HepG2 (cell line): ENCODE results near the gene NSMCE1. TPM values are rescaled to one million over a fixed set of nuclear protein-coding genes. Genes with fewer than 3 reads are reported as not detected.

Source experiments
- CEBPG ChIP-seq: IDR thresholded peaks from 2 replicates; pipeline ENCODE4 v1.6.1; 2016
- EP300 ChIP-seq, 3 experiments: sonication (generic) in 1 of 3; formaldehyde crosslinking in 1 of 3; IDR thresholded peaks; 2 replicates each; pipeline versions ENCODE4 v1.5.1 to v1.6.1; 2011 to 2020; ENCODE audit warnings: low read depth in 2 of 3, low read length in 2 of 3, borderline replicate concordance in 1 of 3, improper control_type of control experiment in 1 of 3, mild to moderate bottlenecking in 1 of 3, missing genetic modification reagents in 1 of 3, moderate library complexity in 1 of 3
- FOXK2 ChIP-seq: fragments of 450-650 bp; IDR thresholded peaks from 2 replicates; pipeline ENCODE4 v1.6.1; 2016
- GPN1 ChIP-seq: sonication (generic); formaldehyde crosslinking; IDR thresholded peaks from 2 replicates; pipeline ENCODE4 v1.5.1; 2020; ENCODE audit warnings: missing genetic modification reagents, borderline replicate concordance
- MXI1 ChIP-seq: IDR thresholded peaks from 3 replicates; pipeline ENCODE4 v1.6.1; 2012; ENCODE audit warnings: low read depth, low read length, inconsistent platforms, borderline replicate concordance
- NCOA1 ChIP-seq: sonication (generic); formaldehyde crosslinking; IDR thresholded peaks from 2 replicates; pipeline ENCODE4 v1.9.0; 2021; ENCODE audit warnings: missing genetic modification reagents
- SMAD3 ChIP-seq: sonication (generic); formaldehyde crosslinking; IDR thresholded peaks from 2 replicates; pipeline ENCODE4 v1.4.0; 2020; ENCODE audit warnings: missing genetic modification reagents
- TAF15 ChIP-seq: fragments of 200-400 bp; formaldehyde crosslinking; IDR thresholded peaks from one replicate; pipeline ENCODE4 v1.6.1; 2018; ENCODE audit warnings: mild to moderate bottlenecking, low read depth, low read length; ENCODE audit not compliant: poor library complexity, severe bottlenecking
- TBP ChIP-seq: sonication (generic); formaldehyde crosslinking; IDR thresholded peaks from 2 replicates; pipeline ENCODE4 v1.5.0; 2020; ENCODE audit warnings: missing genetic modification reagents
- THAP8 ChIP-seq: sonication (generic); formaldehyde crosslinking; IDR thresholded peaks from 2 replicates; pipeline ENCODE4 v1.5.1; 2020; ENCODE audit warnings: missing genetic modification reagents, mild to moderate bottlenecking, borderline replicate concordance
- ZBTB4 ChIP-seq: sonication (generic); formaldehyde crosslinking; IDR thresholded peaks from 2 replicates; pipeline ENCODE4 v1.4.0; 2020; ENCODE audit warnings: missing genetic modification reagents, mild to moderate bottlenecking, borderline replicate concordance
- ZFP37 ChIP-seq: sonication (generic); formaldehyde crosslinking; IDR thresholded peaks from 2 replicates; pipeline ENCODE4 v1.4.0; 2020; ENCODE audit warnings: missing genetic modification reagents, borderline replicate concordance
- ZIK1 ChIP-seq: sonication (generic); formaldehyde crosslinking; IDR thresholded peaks from 2 replicates; pipeline ENCODE4 v1.5.0; 2020; ENCODE audit warnings: mild to moderate bottlenecking, low read depth, missing genetic modification reagents, borderline replicate concordance
- ZNF326 ChIP-seq: sonication (generic); formaldehyde crosslinking; IDR thresholded peaks from 2 replicates; pipeline ENCODE4 v1.4.0; 2020; ENCODE audit warnings: missing genetic modification reagents, borderline replicate concordance
- ZNF441 ChIP-seq: sonication (generic); formaldehyde crosslinking; IDR thresholded peaks from 2 replicates; pipeline ENCODE4 v1.7.0; 2021; ENCODE audit warnings: missing genetic modification reagents, borderline replicate concordance
- ZNF562 ChIP-seq: sonication (generic); formaldehyde crosslinking; IDR thresholded peaks from 2 replicates; pipeline ENCODE4 v1.8.0; 2022; ENCODE audit warnings: missing genetic modification reagents, borderline replicate concordance
- polyA plus RNA-seq, 8 experiments: library from polyadenylated mRNA; depleted of rRNA in 3 of 8; stranded (reverse) in 7 of 8; unstranded in 1 of 8; fragments of >200 nt; fragmentation: Illumina TruSeq in 4 of 8; extraction: Trizol in 4 of 8; gene quantifications; 2 replicates each; pipeline versions ENCODE4 v1.2.1 to v1.2.3, GENCODE V29; 2011 to 2016; ENCODE audit warnings: low read depth in 4 of 8, missing spikeins in 1 of 8, mixed read lengths in 1 of 8; ENCODE audit not compliant: insufficient read depth in 1 of 8
- total RNA-seq, 5 experiments: library from RNA; depleted of rRNA; stranded (reverse); fragments of >200 nt; fragmentation: Illumina TruSeq; extraction: Trizol; gene quantifications; 2 replicates each; pipeline ENCODE4 v1.2.3, GENCODE V29; 2016; ENCODE audit warnings: low read depth in 1 of 5
- TF ChIP-seq, protein P1 (sequence below): sonication (generic); formaldehyde crosslinking; IDR thresholded peaks from 2 replicates; pipeline ENCODE4 v1.4.0; 2020; ENCODE audit warnings: missing genetic modification reagents
- TF ChIP-seq, protein P2 (sequence below): sonication (generic); formaldehyde crosslinking; IDR thresholded peaks from 2 replicates; pipeline ENCODE4 v1.5.0; 2020; ENCODE audit warnings: mild to moderate bottlenecking, missing genetic modification reagents

The NSMCE1 gene
- total and polyA plus RNA-seq, 2 of the 13 experiments (the other 11 are each of a cell fraction or from before 2014, with no cell fraction given) = 42.7 to 52.9 TPM

DNA sequence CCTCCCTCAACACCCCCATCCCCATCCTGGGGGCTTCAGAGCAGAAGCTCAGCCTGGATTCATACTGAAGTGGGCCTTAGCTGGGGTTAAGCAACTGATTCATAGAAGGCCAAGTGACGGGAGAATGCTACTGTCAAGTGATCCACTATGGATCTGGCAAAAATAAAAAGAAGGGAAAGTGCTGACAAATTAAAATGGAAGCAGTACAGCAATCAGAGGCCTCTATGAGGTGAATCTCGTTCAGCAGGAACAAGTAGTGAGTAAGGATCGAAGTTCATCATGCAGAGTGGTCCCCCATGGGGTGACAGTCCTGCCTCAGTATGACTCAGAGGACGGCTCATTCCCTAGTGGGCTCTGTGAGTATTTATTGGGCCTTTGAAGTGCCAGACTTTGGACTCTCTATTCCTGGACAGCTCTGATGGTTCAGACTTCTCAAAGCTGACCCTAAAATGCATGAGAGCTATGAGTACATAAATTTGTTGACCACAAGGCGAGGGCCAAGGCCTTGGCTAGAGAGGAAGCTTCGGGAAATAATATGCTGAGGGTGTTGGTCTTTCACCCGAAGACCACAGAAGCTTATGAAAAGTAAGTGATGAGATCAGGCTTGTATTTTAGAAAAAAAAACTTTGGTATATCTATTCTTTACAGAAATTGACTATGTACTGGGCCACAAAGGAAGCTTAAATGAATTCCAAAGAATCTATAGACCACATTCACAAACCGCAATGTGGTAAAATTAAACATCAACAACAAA lies 5.3 kb upstream of the NSMCE1 start (continued):
- TF ChIP-seq, protein P1, sequence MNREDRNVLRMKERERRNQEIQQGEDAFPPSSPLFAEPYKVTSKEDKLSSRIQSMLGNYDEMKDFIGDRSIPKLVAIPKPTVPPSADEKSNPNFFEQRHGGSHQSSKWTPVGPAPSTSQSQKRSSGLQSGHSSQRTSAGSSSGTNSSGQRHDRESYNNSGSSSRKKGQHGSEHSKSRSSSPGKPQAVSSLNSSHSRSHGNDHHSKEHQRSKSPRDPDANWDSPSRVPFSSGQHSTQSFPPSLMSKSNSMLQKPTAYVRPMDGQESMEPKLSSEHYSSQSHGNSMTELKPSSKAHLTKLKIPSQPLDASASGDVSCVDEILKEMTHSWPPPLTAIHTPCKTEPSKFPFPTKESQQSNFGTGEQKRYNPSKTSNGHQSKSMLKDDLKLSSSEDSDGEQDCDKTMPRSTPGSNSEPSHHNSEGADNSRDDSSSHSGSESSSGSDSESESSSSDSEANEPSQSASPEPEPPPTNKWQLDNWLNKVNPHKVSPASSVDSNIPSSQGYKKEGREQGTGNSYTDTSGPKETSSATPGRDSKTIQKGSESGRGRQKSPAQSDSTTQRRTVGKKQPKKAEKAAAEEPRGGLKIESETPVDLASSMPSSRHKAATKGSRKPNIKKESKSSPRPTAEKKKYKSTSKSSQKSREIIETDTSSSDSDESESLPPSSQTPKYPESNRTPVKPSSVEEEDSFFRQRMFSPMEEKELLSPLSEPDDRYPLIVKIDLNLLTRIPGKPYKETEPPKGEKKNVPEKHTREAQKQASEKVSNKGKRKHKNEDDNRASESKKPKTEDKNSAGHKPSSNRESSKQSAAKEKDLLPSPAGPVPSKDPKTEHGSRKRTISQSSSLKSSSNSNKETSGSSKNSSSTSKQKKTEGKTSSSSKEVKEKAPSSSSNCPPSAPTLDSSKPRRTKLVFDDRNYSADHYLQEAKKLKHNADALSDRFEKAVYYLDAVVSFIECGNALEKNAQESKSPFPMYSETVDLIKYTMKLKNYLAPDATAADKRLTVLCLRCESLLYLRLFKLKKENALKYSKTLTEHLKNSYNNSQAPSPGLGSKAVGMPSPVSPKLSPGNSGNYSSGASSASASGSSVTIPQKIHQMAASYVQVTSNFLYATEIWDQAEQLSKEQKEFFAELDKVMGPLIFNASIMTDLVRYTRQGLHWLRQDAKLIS (CRISPR knock-in tag) = 0 out of 2 replicates have a peak, but pooled peaks have one; percentile 6
- peak; percentile 95; the same call in 1 of the 2 replicates for TF ChIP-seq SMAD3 (CRISPR knock-in tag)
- TF ChIP-seq ZBTB4 (CRISPR knock-in tag) = peak; percentile 57; the same call in 1 of the 2 replicates
- TF ChIP-seq CEBPG (CRISPR knock-in tag) = peak; percentile 71
- TF ChIP-seq FOXK2 = peak; percentile 60
- TF ChIP-seq, protein P2, sequence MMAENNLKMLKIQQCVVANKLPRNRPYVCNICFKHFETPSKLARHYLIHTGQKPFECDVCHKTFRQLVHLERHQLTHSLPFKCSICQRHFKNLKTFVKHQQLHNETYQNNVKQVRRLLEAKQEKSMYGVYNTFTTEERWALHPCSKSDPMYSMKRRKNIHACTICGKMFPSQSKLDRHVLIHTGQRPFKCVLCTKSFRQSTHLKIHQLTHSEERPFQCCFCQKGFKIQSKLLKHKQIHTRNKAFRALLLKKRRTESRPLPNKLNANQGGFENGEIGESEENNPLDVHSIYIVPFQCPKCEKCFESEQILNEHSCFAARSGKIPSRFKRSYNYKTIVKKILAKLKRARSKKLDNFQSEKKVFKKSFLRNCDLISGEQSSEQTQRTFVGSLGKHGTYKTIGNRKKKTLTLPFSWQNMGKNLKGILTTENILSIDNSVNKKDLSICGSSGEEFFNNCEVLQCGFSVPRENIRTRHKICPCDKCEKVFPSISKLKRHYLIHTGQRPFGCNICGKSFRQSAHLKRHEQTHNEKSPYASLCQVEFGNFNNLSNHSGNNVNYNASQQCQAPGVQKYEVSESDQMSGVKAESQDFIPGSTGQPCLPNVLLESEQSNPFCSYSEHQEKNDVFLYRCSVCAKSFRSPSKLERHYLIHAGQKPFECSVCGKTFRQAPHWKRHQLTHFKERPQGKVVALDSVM (CRISPR knock-in tag) = peak; percentile 58; the same call in 1 of the 2 replicates
- TF ChIP-seq THAP8 (CRISPR knock-in tag) = no peak
- no peak for TF ChIP-seq ZIK1 (CRISPR knock-in tag)
- no peak for TF ChIP-seq ZNF562
- no peak for TF ChIP-seq GPN1 (CRISPR knock-in tag)
- no peak for TF ChIP-seq TAF15
- peak; percentile 56; the same call in 1 of the 2 replicates for TF ChIP-seq ZFP37 (CRISPR knock-in tag)
- TF ChIP-seq EP300 (IDR thresholded peaks at IDR 0.05; ENCODE audit: low read depth in 2 of 2, low read length in 2 of 2) = peak; percentile 97 to 98
- TF ChIP-seq EP300 (CRISPR knock-in tag; IDR thresholded peaks at IDR 0.05; ENCODE audit: borderline replicate concordance) = peak; percentile 96
- peak; percentile 96 for TF ChIP-seq NCOA1 (CRISPR knock-in tag)
- TF ChIP-seq MXI1 = peak; percentile 37; the same call in 1 of the 3 replicates
- TF ChIP-seq ZNF441 (CRISPR knock-in tag) = peak; percentile 85; the same call in 1 of the 2 replicates
- no peak for TF ChIP-seq ZNF326 (CRISPR knock-in tag)
- TF ChIP-seq TBP = no peak
